PC-9 (cell line): Measurements from ENCODE around the gene FAU. TPM values are rescaled to one million over a fixed set of nuclear protein-coding genes. Genes with fewer than 3 reads are reported as not detected.

Source experiments
- BruUV-seq: library from RNA; stranded (reverse); fragments of 400-500 nt; replicated peaks from 2 replicates; lab custom pipeline; 2021; lab: Mats Ljungman, UMichigan
- CTCF ChIA-PET: fragments of 300-600 bp; sonication (Branson Sonifier 250); formaldehyde crosslinking; loops from one replicate; lab custom pipeline; 2022; ENCODE audit warnings: antibody characterized with exemption; lab: Charles Lee
- POLR2A ChIA-PET: fragments of 300-600 bp; sonication (Branson Sonifier 250); formaldehyde crosslinking; loops from one replicate; lab custom pipeline; 2022; ENCODE audit warnings: antibody characterized with exemption; ENCODE audit not compliant: unreplicated experiment; lab: Charles Lee
- DNase-seq, 2 experiments: peaks; one replicate each; pipeline versions ENCODE4 v3.0.0 to v3.0.0-alpha.2; 2015 to 2022; ENCODE audit warnings: mixed read lengths in 1 of 2
- H2AFZ ChIP-seq: fragments of 200-600 bp; sonication (generic); 2 replicates; pipeline ENCODE4 v1.8.1; 2017; ENCODE audit warnings: antibody characterized with exemption
- H3F3A ChIP-seq: fragments of 200-600 bp; sonication (generic); 2 replicates; pipeline ENCODE4 v1.8.1; 2017; ENCODE audit warnings: antibody characterized with exemption, mild to moderate bottlenecking, low read depth; ENCODE audit not compliant: insufficient read depth
- H3K27ac ChIP-seq: fragments of 200-600 bp; sonication (generic); 2 replicates; pipeline ENCODE4 v1.6.1; 2016; ENCODE audit warnings: mixed run types
- H3K27me3 ChIP-seq: fragments of 200-600 bp; sonication (generic); 2 replicates; pipeline ENCODE4 v1.6.1; 2016; ENCODE audit warnings: low read depth, mixed run types; ENCODE audit not compliant: insufficient read depth
- H3K36me3 ChIP-seq: fragments of 200-600 bp; sonication (generic); 2 replicates; pipeline ENCODE4 v1.6.1; 2016; ENCODE audit warnings: low read depth, mixed run types
- H3K4me1 ChIP-seq: fragments of 200-600 bp; sonication (generic); replicated peaks from 2 replicates; pipeline ENCODE4 v1.6.1; 2016; ENCODE audit warnings: mixed run types; ENCODE audit not compliant: insufficient read depth
- H3K4me2 ChIP-seq: fragments of 200-600 bp; sonication (generic); 2 replicates; pipeline ENCODE4 v1.6.1; 2017; ENCODE audit warnings: mixed run types
- H3K4me3 ChIP-seq: fragments of 200-600 bp; sonication (generic); 2 replicates; pipeline ENCODE4 v1.6.1; 2016; ENCODE audit warnings: mixed run types
- H3K79me2 ChIP-seq: fragments of 200-600 bp; sonication (generic); 2 replicates; pipeline ENCODE4 v1.6.1; 2017; ENCODE audit warnings: low read depth, mixed run types
- H3K9me2 ChIP-seq: fragments of 200-600 bp; sonication (generic); 2 replicates; pipeline ENCODE4 v1.8.1; 2017; ENCODE audit warnings: mild to moderate bottlenecking; ENCODE audit not compliant: insufficient read depth
- H3K9me3 ChIP-seq: fragments of 200-600 bp; sonication (generic); 2 replicates; pipeline ENCODE4 v1.8.1; 2016; ENCODE audit warnings: low read depth; ENCODE audit not compliant: insufficient read depth
- H4K20me1 ChIP-seq: fragments of 200-600 bp; sonication (generic); 2 replicates; pipeline ENCODE4 v1.8.1; 2017; ENCODE audit not compliant: insufficient read depth
- EZH2 ChIP-seq: fragments of 200-600 bp; sonication (generic); IDR thresholded peaks from 2 replicates; pipeline ENCODE4 v1.8.0; 2017; ENCODE audit warnings: antibody characterized with exemption, low read depth
- intact Hi-C: fragments of 100-400 bp; cut with micrococcal nuclease; formaldehyde crosslinking; loops from one replicate; pipeline ENCODE4 v1.10.0; 2022; ENCODE audit not compliant: unreplicated experiment
- total RNA-seq: library from RNA; stranded (reverse); gene quantifications from 2 replicates; pipeline ENCODE4 v1.2.3, GENCODE V29; 2021
- TF ChIP-seq, protein P1 (sequence below): fragments of 200-600 bp; sonication (generic); conservative IDR thresholded peaks from 2 replicates; pipeline ENCODE4 v1.6.1; 2017; ENCODE audit warnings: mixed run types, antibody characterized with exemption, mild to moderate bottlenecking, moderate library complexity

Gene FAU
- total RNA-seq, 1 experiment from 2014 or later: 973 TPM

DNA sequence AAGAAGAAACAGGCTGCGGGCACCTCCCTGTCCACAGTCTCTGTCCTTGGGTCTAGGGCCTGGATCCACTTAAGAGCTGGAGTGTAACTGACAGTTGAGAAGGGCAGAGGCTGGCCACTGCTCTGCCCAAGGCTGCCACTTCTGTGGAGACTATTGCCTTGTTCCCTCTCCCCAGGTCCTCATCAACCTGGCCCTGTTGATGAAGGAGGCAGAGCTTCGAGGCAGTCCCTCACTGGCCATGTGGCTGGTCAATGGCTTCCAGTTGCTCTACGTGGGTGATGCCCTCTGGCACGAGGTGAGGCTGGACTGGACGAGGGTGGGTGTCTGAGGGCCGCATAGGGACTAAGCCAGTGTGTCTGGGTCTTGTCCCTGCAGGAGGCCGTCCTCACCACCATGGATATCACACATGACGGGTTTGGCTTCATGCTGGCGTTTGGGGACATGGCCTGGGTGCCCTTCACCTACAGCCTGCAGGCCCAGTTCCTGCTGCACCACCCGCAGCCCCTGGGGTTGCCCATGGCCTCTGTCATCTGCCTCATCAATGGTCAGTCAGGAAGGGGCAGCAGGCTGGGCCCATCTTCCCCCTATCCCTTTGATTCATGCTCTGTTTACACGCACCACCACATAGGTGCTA, 7.3 kb downstream of the FAU start:
- H3K79me2 ChIP-seq: peaks cover 37% of the 10 kb centered on the region
- H4K20me1 ChIP-seq: 0 out of 2 replicates have a peak, but pooled peaks cover 10% of the 10 kb centered on the region
- H3K9me3 ChIP-seq: no peaks in the 10 kb centered on the region
- H3K4me2 ChIP-seq: no peak overlapping the region
- intact Hi-C loops: loop anchor here (5.0 kb wide), 2 partner anchors 218 to 337 kb away; partner anchors contain the start of genes DPF2 and SF1
- no peak overlapping the region for H2AFZ ChIP-seq
- no peaks in the 10 kb centered on the region for H3K27me3 ChIP-seq
- no peak overlapping the region for H3K27ac ChIP-seq
- H3K36me3 ChIP-seq: peaks cover 1% of the 10 kb centered on the region; the same call in 1 of the 2 replicates
- ChIA-PET POLR2A (interaction anchor here (0.6 kb wide), 1 partner anchor 203 kb away, joined by 3 read pairs; no protein-coding TSS in a partner anchor), CTCF (interaction anchor here (1.2 kb wide), 1 partner anchor 20 kb away, joined by 3 read pairs; no protein-coding TSS in a partner anchor)
- H3F3A ChIP-seq: peaks cover 72% of the 10 kb centered on the region
- no TSS peak for BruUV-seq
- no peak for TF ChIP-seq EZH2
- TF ChIP-seq, protein P1, sequence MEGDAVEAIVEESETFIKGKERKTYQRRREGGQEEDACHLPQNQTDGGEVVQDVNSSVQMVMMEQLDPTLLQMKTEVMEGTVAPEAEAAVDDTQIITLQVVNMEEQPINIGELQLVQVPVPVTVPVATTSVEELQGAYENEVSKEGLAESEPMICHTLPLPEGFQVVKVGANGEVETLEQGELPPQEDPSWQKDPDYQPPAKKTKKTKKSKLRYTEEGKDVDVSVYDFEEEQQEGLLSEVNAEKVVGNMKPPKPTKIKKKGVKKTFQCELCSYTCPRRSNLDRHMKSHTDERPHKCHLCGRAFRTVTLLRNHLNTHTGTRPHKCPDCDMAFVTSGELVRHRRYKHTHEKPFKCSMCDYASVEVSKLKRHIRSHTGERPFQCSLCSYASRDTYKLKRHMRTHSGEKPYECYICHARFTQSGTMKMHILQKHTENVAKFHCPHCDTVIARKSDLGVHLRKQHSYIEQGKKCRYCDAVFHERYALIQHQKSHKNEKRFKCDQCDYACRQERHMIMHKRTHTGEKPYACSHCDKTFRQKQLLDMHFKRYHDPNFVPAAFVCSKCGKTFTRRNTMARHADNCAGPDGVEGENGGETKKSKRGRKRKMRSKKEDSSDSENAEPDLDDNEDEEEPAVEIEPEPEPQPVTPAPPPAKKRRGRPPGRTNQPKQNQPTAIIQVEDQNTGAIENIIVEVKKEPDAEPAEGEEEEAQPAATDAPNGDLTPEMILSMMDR: no peak
- H3K4me3 ChIP-seq: no peak overlapping the region
- H3K9me2 ChIP-seq: no peaks in the 10 kb centered on the region
- DNase-seq: no peak
- H3K4me1 ChIP-seq: peaks cover 34% of the 10 kb centered on the region

DNA sequence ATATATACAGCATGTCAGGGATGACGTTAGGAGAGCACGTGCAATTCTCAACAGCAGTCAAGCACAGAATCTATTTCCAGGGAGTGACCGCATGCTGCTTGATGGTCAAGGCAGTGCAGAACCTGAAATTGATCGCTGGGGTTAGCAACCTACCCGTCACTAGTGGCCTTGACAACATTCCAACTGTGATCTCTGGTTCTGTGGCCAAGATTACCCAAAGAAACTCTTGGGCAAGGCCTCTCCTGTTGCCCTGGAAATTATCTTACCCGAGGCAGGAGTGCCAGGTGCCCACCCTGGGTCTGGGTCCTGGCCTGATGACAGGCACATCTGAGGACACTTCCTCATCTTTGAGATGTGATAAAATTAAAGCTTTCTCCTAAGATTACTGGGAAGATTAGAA, 8.1 kb downstream of the FAU start:
- Histone ChIP-seq H4K20me1 (0 out of 2 replicates have a peak, but pooled peaks cover 9% of the 10 kb centered on the region), H3K27ac (no peak overlapping the region), H3K36me3 (no peaks in the 10 kb centered on the region), H3K4me1 (peaks cover 37% of the 10 kb centered on the region), H2AFZ (no peak overlapping the region), H3K9me3 (no peaks in the 10 kb centered on the region), H3K27me3 (no peaks in the 10 kb centered on the region), H3K4me2 (peak overlapping the region; percentile 100; the same call in 1 of the 2 replicates), H3K4me3 (no peak overlapping the region), H3K79me2 (peaks cover 36% of the 10 kb centered on the region), H3K9me2 (no peaks in the 10 kb centered on the region), H3F3A (peaks cover 71% of the 10 kb centered on the region)
- no peak for TF ChIP-seq EZH2
- TF ChIP-seq, protein P1: no peak
- intact Hi-C loops: loop anchor here (5.0 kb wide), 1 partner anchor 218 kb away; the partner anchor contains the start of gene DPF2
- BruUV-seq: TSS peak; percentile 15
- CTCF ChIA-PET: interaction anchor here (1.2 to 1.5 kb wide), 2 partner anchors 19 to 68 kb away, joined by 3 to 5 read pairs; partner anchors contain the start of gene CAPN1
- POLR2A ChIA-PET: interaction anchor here (0.5 to 0.6 kb wide), 4 partner anchors 67 to 774 kb away, joined by 4 to 14 read pairs (median 5); partner anchors contain the start of gene FIBP
- DNase-seq: no peak

- Histone ChIP-seq H3K4me1 (peaks cover 40% of the 10 kb centered on the region), H3F3A (peaks cover 69% of the 10 kb centered on the region), H3K4me3 (peak overlapping the region; percentile 78; the same call in 1 of the 2 replicates), H3K27me3 (no peaks in the 10 kb centered on the region), H3K36me3 (no peaks in the 10 kb centered on the region), H3K79me2 (peaks cover 36% of the 10 kb centered on the region), H3K9me2 (no peaks in the 10 kb centered on the region), H3K27ac (no peak overlapping the region), H3K4me2 (peak overlapping the region; percentile 100), H2AFZ (no peak overlapping the region), H3K9me3 (no peaks in the 10 kb centered on the region), H4K20me1 (0 out of 2 replicates have a peak, but pooled peaks cover 5% of the 10 kb centered on the region)
- POLR2A ChIA-PET: interaction anchor here (0.5 to 0.6 kb wide), 5 partner anchors 162 to 775 kb away, joined by 3 to 21 read pairs (median 4); partner anchors contain the start of gene FIBP
- intact Hi-C loops: loop anchor here (5.0 kb wide), 1 partner anchor 219 kb away; the partner anchor contains the start of gene DPF2
- BruUV-seq: no TSS peak
- DNase-seq: peak in 1 of 2 experiments; percentile 19
- CTCF ChIA-PET: interaction anchor here (0.5 to 1.5 kb wide), 6 partner anchors 19 to 297 kb away, joined by 3 to 5 read pairs (median 3); partner anchors contain the start of genes CAPN1 and SLC25A45
- no peak for TF ChIP-seq EZH2
- TF ChIP-seq, protein P1: no peak
Observed at GRCh38 chr11:65113361-65113756, 8.6 kb downstream of the FAU start.
